Type B pancreatic cell (in vitro differentiated cells): Measurements from ENCODE around the gene TNFRSF13B. TPM values are rescaled to one million over a fixed set of nuclear protein-coding genes. Genes with fewer than 3 reads are reported as not detected.
"Not testable (repeated sequence)": the region's sequence is repeated elsewhere in the genome, so short reads cannot be mapped to it uniquely, and the experiment has no call there.

Experiments used
- DNase-seq: peaks from one replicate; pipeline ENCODE4 v3.0.0; 2021; ENCODE audit warnings: mixed read lengths; ENCODE audit not compliant: unreplicated experiment; ENCODE audit errors: extremely low spot score
- H3K27ac Mint-ChIP-seq: 2 replicates; pipeline ENCODE4 v1.8.0; 2021; ENCODE audit warnings: mild to moderate bottlenecking, mixed read lengths
- H3K27me3 Mint-ChIP-seq: 2 replicates; pipeline ENCODE4 v1.8.0; 2021; ENCODE audit warnings: mixed read lengths
- H3K36me3 Mint-ChIP-seq: 2 replicates; pipeline ENCODE4 v1.8.0; 2021; ENCODE audit warnings: mixed read lengths
- H3K4me1 Mint-ChIP-seq: one replicate; pipeline ENCODE4 v1.8.0; 2021; ENCODE audit warnings: mixed read lengths; ENCODE audit not compliant: unreplicated experiment
- H3K4me3 Mint-ChIP-seq: 2 replicates; pipeline ENCODE4 v1.8.0; 2021; ENCODE audit warnings: mild to moderate bottlenecking, mixed read lengths
- H3K9me3 Mint-ChIP-seq: 2 replicates; pipeline ENCODE4 v1.8.0; 2021; ENCODE audit warnings: mixed read lengths
- CTCF ChIP-seq: fragments of 200-600 bp; sonication (generic); conservative IDR thresholded peaks from 2 replicates; pipeline ENCODE4 v1.5.0; 2021; ENCODE audit warnings: antibody characterized with exemption, mild to moderate bottlenecking
- total RNA-seq: library from RNA; stranded (reverse); gene quantifications from 2 replicates; pipeline ENCODE4 v1.2.1, GENCODE V29; 2021; ENCODE audit warnings: low replicate concordance

TNFRSF13B gene
- total RNA-seq, 1 donor from 2014 or later: not detected

- peak; percentile 58 for DNase-seq
- Mint-ChIP-seq H3K4me3 (no peak overlapping the region), H3K27me3 (peaks cover 2% of the 10 kb centered on the region), H3K27ac (no peak overlapping the region), H3K9me3 (no peaks in the 10 kb centered on the region), H3K36me3 (no peaks in the 10 kb centered on the region), H3K4me1 (no peaks in the 10 kb centered on the region)
- TF ChIP-seq CTCF: no peak
Measured at GRCh38 chr17:16923097-16923903, 48.6 kb downstream of the TNFRSF13B start.

- TF ChIP-seq CTCF: no peak
- H3K4me1 Mint-ChIP-seq: no peaks in the 10 kb centered on the region
- H3K9me3 Mint-ChIP-seq: no peaks in the 10 kb centered on the region
- H3K27ac Mint-ChIP-seq: no peak overlapping the region
- H3K36me3 Mint-ChIP-seq: no peaks in the 10 kb centered on the region
- no peak for DNase-seq
- H3K27me3 Mint-ChIP-seq: peaks cover 2% of the 10 kb centered on the region
- H3K4me3 Mint-ChIP-seq: no peak overlapping the region
Measured at GRCh38 chr17:16922386-16923096, 49.4 kb downstream of the TNFRSF13B start.

GRCh38 chr17:16921451-16921850 lies 50.5 kb downstream of the TNFRSF13B start:
- DNase-seq, H3K36me3 Mint-ChIP-seq, H3K9me3 Mint-ChIP-seq, H3K4me1 Mint-ChIP-seq, H3K4me3 Mint-ChIP-seq, H3K27ac Mint-ChIP-seq, H3K27me3 Mint-ChIP-seq: not testable (repeated sequence)

- Mint-ChIP-seq H3K9me3 (no peaks in the 10 kb centered on the region), H3K4me1 (no peaks in the 10 kb centered on the region), H3K27me3 (peaks cover 2% of the 10 kb centered on the region), H3K36me3 (no peaks in the 10 kb centered on the region), H3K4me3 (no peak overlapping the region), H3K27ac (no peak overlapping the region)
- DNase-seq: no peak
- TF ChIP-seq CTCF: no peak
Measured at GRCh38 chr17:16920628-16921020, 51.3 kb downstream of the TNFRSF13B start.

- Mint-ChIP-seq H3K9me3 (no peaks in the 10 kb centered on the region), H3K27me3 (peaks cover 2% of the 10 kb centered on the region), H3K4me3 (no peak overlapping the region), H3K4me1 (no peaks in the 10 kb centered on the region), H3K36me3 (no peaks in the 10 kb centered on the region), H3K27ac (no peak overlapping the region)
- no peak for TF ChIP-seq CTCF
- DNase-seq: peak; percentile 47
Measured at GRCh38 chr17:16919663-16920627, 52.0 kb downstream of the TNFRSF13B start.
